Hepatocyte (in vitro differentiated cells): Measurements from ENCODE around the gene LRRC3B. TPM values are rescaled to one million over a fixed set of nuclear protein-coding genes. Genes with fewer than 3 reads are reported as not detected.

Source experiments
- DNase-seq: peaks from one replicate; pipeline ENCODE4 v3.0.0-alpha.2; 2016; ENCODE audit warnings: low spot score
- H2AFZ ChIP-seq: fragments of 200-600 bp; sonication (generic); 2 replicates; pipeline ENCODE4 v1.6.0; 2016; ENCODE audit warnings: antibody characterized with exemption, mild to moderate bottlenecking
- H3K27ac ChIP-seq: fragments of 200-600 bp; sonication (generic); 2 replicates; pipeline ENCODE4 v1.5.1; 2016; ENCODE audit warnings: mild to moderate bottlenecking
- H3K27me3 ChIP-seq: fragments of 200-600 bp; sonication (generic); 2 replicates; pipeline ENCODE4 v1.6.1; 2016
- H3K36me3 ChIP-seq: fragments of 200-600 bp; sonication (generic); replicated peaks from 2 replicates; pipeline ENCODE4 v1.5.1; 2016; ENCODE audit warnings: low read depth; ENCODE audit not compliant: insufficient read depth
- H3K4me1 ChIP-seq: fragments of 200-600 bp; sonication (generic); 2 replicates; pipeline ENCODE4 v1.5.1; 2016; ENCODE audit warnings: mild to moderate bottlenecking, moderate library complexity; ENCODE audit not compliant: insufficient read depth
- H3K4me2 ChIP-seq: fragments of 200-600 bp; sonication (generic); 2 replicates; pipeline ENCODE4 v1.6.0; 2016
- H3K4me3 ChIP-seq: fragments of 200-600 bp; sonication (generic); 2 replicates; pipeline ENCODE4 v1.5.1; 2016; ENCODE audit warnings: mild to moderate bottlenecking
- H3K79me2 ChIP-seq: fragments of 200-600 bp; sonication (generic); 2 replicates; pipeline ENCODE4 v1.6.0; 2017; ENCODE audit warnings: mild to moderate bottlenecking
- H3K9me2 ChIP-seq: fragments of 200-600 bp; sonication (generic); replicated peaks from 2 replicates; pipeline ENCODE4 v1.6.0; 2017; ENCODE audit warnings: mild to moderate bottlenecking; ENCODE audit not compliant: insufficient read depth
- H3K9me3 ChIP-seq: fragments of 200-600 bp; sonication (generic); 2 replicates; pipeline ENCODE4 v1.5.1; 2016; ENCODE audit warnings: low read depth, mild to moderate bottlenecking
- H4K20me1 ChIP-seq: fragments of 200-600 bp; sonication (generic); 2 replicates; pipeline ENCODE4 v1.6.0; 2016; ENCODE audit warnings: mild to moderate bottlenecking; ENCODE audit not compliant: insufficient read depth, poor library complexity, severe bottlenecking
- EZH2 ChIP-seq: fragments of 200-600 bp; sonication (generic); IDR thresholded peaks from 2 replicates; pipeline ENCODE4 v1.6.1; 2016; ENCODE audit warnings: antibody characterized with exemption, mild to moderate bottlenecking, borderline replicate concordance
- EZH2phosphoT487 ChIP-seq: fragments of 200-600 bp; sonication (generic); IDR thresholded peaks from one replicate; pipeline ENCODE4 v1.6.1; 2018; ENCODE audit warnings: antibody characterized with exemption, mild to moderate bottlenecking, low read depth, moderate library complexity; ENCODE audit not compliant: unreplicated experiment, severe bottlenecking
- WGBS: methylation state at CpG from one replicate; pipeline ENCODE4 v1.1.6; 2016; ENCODE audit warnings: low lambda C conversion rate; ENCODE audit errors: missing lambda C conversion rate; 5-methylcytosine and 5-hydroxymethylcytosine counted together
- polyA plus RNA-seq: library from polyadenylated mRNA; unstranded; fragments of >200 nt; fragmentation: Nextera tagmentation; extraction: Ambion mirVana; gene quantifications from 2 replicates; pipeline ENCODE4 v1.2.1, GENCODE V29; 2016
- total RNA-seq: library from RNA; depleted of rRNA; stranded (reverse); fragments of >200 nt; gene quantifications from 2 replicates; pipeline ENCODE4 v1.2.3, GENCODE V29; 2014
- TF ChIP-seq, protein P1 (sequence below): fragments of 200-600 bp; sonication (generic); IDR thresholded peaks from 2 replicates; pipeline ENCODE4 v1.5.1; 2016; ENCODE audit warnings: antibody characterized with exemption, mild to moderate bottlenecking; ENCODE audit not compliant: poor library complexity

LRRC3B gene
- total and polyA plus RNA-seq, 2 experiments from 2014 or later, result 1.7 to 5.9 TPM

- DNase-seq, result no peak
- Histone ChIP-seq H4K20me1 (no peaks in the 10 kb centered on the region), H3K4me3 (no peak overlapping the region), H3K9me3 (no peaks in the 10 kb centered on the region), H2AFZ (no peak overlapping the region), H3K27me3 (no peaks in the 10 kb centered on the region), H3K9me2 (no peaks in the 10 kb centered on the region), H3K4me2 (no peak overlapping the region), H3K36me3 (no peaks in the 10 kb centered on the region), H3K27ac (no peak overlapping the region), H3K4me1 (no peaks in the 10 kb centered on the region), H3K79me2 (no peaks in the 10 kb centered on the region)
- 83% methylated on average over 3 of the region's 3 CpGs for WGBS
- TF ChIP-seq EZH2phosphoT487 (no peak), EZH2 (no peak)
- TF ChIP-seq, protein P1, sequence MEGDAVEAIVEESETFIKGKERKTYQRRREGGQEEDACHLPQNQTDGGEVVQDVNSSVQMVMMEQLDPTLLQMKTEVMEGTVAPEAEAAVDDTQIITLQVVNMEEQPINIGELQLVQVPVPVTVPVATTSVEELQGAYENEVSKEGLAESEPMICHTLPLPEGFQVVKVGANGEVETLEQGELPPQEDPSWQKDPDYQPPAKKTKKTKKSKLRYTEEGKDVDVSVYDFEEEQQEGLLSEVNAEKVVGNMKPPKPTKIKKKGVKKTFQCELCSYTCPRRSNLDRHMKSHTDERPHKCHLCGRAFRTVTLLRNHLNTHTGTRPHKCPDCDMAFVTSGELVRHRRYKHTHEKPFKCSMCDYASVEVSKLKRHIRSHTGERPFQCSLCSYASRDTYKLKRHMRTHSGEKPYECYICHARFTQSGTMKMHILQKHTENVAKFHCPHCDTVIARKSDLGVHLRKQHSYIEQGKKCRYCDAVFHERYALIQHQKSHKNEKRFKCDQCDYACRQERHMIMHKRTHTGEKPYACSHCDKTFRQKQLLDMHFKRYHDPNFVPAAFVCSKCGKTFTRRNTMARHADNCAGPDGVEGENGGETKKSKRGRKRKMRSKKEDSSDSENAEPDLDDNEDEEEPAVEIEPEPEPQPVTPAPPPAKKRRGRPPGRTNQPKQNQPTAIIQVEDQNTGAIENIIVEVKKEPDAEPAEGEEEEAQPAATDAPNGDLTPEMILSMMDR, result no peak
Observed at GRCh38 chr3:26647078-26647477, 24.5 kb downstream of the LRRC3B start.

DNA sequence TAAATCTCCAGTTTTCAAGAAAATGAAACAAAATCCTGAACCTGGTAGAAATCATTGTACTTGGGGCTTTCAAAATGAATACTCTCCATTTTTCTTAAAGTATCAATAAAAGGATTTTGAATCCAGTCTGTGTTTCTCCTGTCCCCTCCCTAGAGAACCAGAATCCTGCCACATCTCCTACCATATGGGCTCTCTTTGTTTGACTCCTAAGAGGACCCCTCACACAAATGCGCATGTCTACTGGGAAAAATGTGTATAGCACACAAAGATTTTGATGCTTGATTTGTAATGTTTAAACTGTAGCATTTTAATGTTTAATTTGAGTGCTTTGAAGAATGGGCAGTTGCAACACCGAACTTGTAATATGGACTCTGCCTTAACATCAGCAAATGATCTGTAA lies 25.9 kb downstream of the LRRC3B start:
- H3K27ac ChIP-seq, result no peak overlapping the region
- no peaks in the 10 kb centered on the region for H3K4me1 ChIP-seq
- H3K4me2 ChIP-seq, result no peak overlapping the region
- no peak overlapping the region for H2AFZ ChIP-seq
- H3K79me2 ChIP-seq, result no peaks in the 10 kb centered on the region
- H3K4me3 ChIP-seq, result no peak overlapping the region
- no peaks in the 10 kb centered on the region for H3K36me3 ChIP-seq
- no peaks in the 10 kb centered on the region for H4K20me1 ChIP-seq
- DNase-seq, result no peak
- WGBS, result 86% methylated on average over 2 of the region's 2 CpGs
- H3K9me2 ChIP-seq, result no peaks in the 10 kb centered on the region
- TF ChIP-seq EZH2phosphoT487 (no peak), EZH2 (no peak)
- TF ChIP-seq, protein P1, result no peak
- no peaks in the 10 kb centered on the region for H3K9me3 ChIP-seq
- H3K27me3 ChIP-seq, result no peaks in the 10 kb centered on the region

DNA sequence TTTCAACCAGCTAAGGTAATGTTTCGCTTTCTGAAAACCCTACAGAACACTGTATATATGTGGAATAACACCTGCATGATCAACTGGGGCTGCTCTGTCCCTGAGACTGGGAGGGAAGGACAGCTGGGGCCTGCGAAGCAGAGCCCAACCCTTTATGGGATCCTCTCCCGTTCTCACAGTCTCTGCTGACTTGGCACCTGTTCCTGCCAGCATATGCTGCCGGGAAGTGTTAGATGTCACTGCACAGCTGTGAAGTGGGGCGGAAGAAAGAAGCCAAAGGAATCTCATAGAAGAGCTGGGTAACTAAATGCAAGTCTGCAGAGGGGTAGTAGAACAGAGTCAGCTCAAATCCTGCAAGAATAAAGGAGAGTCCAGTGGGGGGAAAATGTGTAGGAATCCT lies 29.6 kb downstream of the LRRC3B start:
- WGBS, result 80% methylated on average over 5 of the region's 5 CpGs
- no peak for DNase-seq
- Histone ChIP-seq H4K20me1 (no peaks in the 10 kb centered on the region), H3K4me2 (no peak overlapping the region), H3K9me3 (no peaks in the 10 kb centered on the region), H3K27me3 (no peaks in the 10 kb centered on the region), H2AFZ (no peak overlapping the region), H3K4me3 (no peak overlapping the region), H3K27ac (no peak overlapping the region), H3K9me2 (no peaks in the 10 kb centered on the region), H3K36me3 (no peaks in the 10 kb centered on the region), H3K79me2 (no peaks in the 10 kb centered on the region), H3K4me1 (peaks cover 21% of the 10 kb centered on the region)
- TF ChIP-seq EZH2phosphoT487 (no peak), EZH2 (no peak)
- TF ChIP-seq, protein P1, result no peak
